Mucosa of stomach (tissue), 1 donor: ENCODE results near the gene NUDT8.
A peak's percentile ranks its signal among the peaks of the same experiment; 100 is the strongest.
"Not testable (repeated sequence)": the region's sequence is repeated elsewhere in the genome, so short reads cannot be mapped to it uniquely, and the experiment has no call there.

Experiments used
- H3K27me3 ChIP-seq: one replicate; pipeline ENCODE4 v1.7.0; 2013; ENCODE audit warnings: mild to moderate bottlenecking, low read length; ENCODE audit not compliant: control insufficient read depth, insufficient read depth
- H3K36me3 ChIP-seq: one replicate; pipeline ENCODE4 v1.7.0; 2013; ENCODE audit warnings: low read length; ENCODE audit not compliant: control insufficient read depth, insufficient read depth
- H3K4me1 ChIP-seq: one replicate; pipeline ENCODE4 v1.7.0; 2013; ENCODE audit warnings: mild to moderate bottlenecking, low read length; ENCODE audit not compliant: control insufficient read depth, insufficient read depth
- H3K4me3 ChIP-seq: one replicate; pipeline ENCODE4 v1.7.0; 2013; ENCODE audit warnings: low read length
- H3K9ac ChIP-seq: one replicate; pipeline ENCODE4 v1.7.0; 2013; ENCODE audit warnings: mild to moderate bottlenecking, low read length, moderate library complexity
- H3K9me3 ChIP-seq: one replicate; pipeline ENCODE4 v1.7.0; 2013; ENCODE audit warnings: mild to moderate bottlenecking, low read length, moderate library complexity; ENCODE audit not compliant: control insufficient read depth
- donor health status: Pancreatic carcinoma.

The NUDT8 gene

GRCh38 chr11:67596753-67597300, 32.9 kb downstream of the NUDT8 start:
- no peaks in the 10 kb centered on the region for H3K27me3 ChIP-seq
- no peaks in the 10 kb centered on the region for H3K36me3 ChIP-seq
- no peaks in the 10 kb centered on the region for H3K9me3 ChIP-seq
- H3K4me1 ChIP-seq = no peaks in the 10 kb centered on the region
- H3K9ac ChIP-seq = no peak overlapping the region
- no peak overlapping the region for H3K4me3 ChIP-seq

- no peaks in the 10 kb centered on the region for H3K4me1 ChIP-seq
- H3K4me3 ChIP-seq = no peak overlapping the region
- H3K9ac ChIP-seq = no peak overlapping the region
- H3K9me3 ChIP-seq = no peaks in the 10 kb centered on the region
- H3K27me3 ChIP-seq = no peaks in the 10 kb centered on the region
- H3K36me3 ChIP-seq = no peaks in the 10 kb centered on the region
Observed at GRCh38 chr11:67594480-67594879, 35.3 kb downstream of the NUDT8 start.

GRCh38 chr11:67593565-67593905, 36.2 kb downstream of the NUDT8 start:
- Histone ChIP-seq H3K4me1 (no peaks in the 10 kb centered on the region), H3K4me3 (no peak overlapping the region), H3K27me3 (no peaks in the 10 kb centered on the region), H3K9ac (no peak overlapping the region), H3K9me3 (no peaks in the 10 kb centered on the region), H3K36me3 (no peaks in the 10 kb centered on the region)

DNA sequence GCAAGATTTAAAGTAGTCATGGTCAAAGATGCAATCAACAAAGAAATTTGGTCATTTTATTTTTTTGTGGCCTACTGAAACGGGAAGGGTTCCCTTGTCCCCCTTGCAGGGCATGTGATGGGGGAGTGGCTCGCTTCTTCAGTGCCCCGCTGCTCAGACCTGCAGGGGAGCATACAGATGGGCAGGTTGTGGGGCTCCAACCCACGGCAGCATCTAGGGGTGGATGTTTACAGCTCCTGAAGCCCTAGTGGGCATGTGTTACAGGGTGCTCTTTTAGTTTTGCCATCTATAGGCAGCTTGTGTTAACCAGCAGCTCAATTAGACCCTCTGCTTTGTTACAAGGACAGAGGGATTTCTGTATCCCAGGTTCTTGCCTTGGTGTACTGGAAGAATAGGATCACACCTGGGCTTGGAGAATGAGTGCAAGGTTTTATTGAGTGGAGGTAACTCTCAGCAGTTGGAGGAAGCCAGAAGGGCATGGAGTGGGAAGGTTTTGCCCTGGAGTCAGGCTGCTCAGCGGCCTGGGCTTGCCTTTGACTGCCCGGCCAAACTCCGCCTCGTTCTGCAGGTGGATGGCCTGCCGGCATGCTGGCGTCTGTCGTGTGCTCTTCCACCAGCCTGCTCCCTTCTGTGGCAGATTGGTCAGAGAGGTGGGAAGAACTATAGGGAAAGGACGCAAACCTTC, 36.7 kb downstream of the NUDT8 start:
- H3K36me3 ChIP-seq = no peaks in the 10 kb centered on the region
- no peaks in the 10 kb centered on the region for H3K4me1 ChIP-seq
- no peaks in the 10 kb centered on the region for H3K27me3 ChIP-seq
- no peak overlapping the region for H3K9ac ChIP-seq
- no peak overlapping the region for H3K4me3 ChIP-seq
- H3K9me3 ChIP-seq = no peaks in the 10 kb centered on the region

DNA sequence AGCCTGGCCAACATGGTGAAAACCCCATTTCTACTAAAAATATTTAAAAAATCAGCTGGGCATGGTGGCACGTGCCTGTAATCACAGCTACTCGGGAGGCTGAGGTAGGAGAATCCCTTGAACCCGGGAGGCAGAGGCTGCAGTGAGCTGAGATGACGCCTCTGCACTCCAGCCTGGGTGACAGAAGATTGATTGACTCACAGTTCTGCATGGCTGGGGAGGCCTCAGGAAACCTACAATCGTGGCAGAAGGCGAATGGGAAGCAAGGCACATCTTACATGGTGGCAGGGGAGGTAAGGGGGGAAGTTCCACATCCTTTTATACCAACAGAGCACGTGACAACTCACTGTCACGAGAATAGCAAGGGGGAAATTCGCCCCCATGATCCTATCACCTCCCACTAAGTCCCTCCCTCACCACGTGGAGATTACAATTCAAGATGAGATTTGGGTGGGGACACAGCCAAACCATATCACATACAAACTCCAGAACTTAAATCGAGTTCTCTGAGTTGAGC, 40.8 kb downstream of the NUDT8 start:
- not testable (repeated sequence) for H3K27me3 ChIP-seq, H3K9me3 ChIP-seq, H3K9ac ChIP-seq, H3K4me3 ChIP-seq
- Histone ChIP-seq H3K36me3 (peaks cover 18% of the 10 kb centered on the region), H3K4me1 (peaks cover 16% of the 10 kb centered on the region)

- H3K36me3 ChIP-seq = peaks cover 18% of the 10 kb centered on the region
- peaks cover 16% of the 10 kb centered on the region for H3K4me1 ChIP-seq
- H3K9me3 ChIP-seq = no peaks in the 10 kb centered on the region
- no peaks in the 10 kb centered on the region for H3K27me3 ChIP-seq
- H3K4me3 ChIP-seq = no peak overlapping the region
- no peak overlapping the region for H3K9ac ChIP-seq
Observed at GRCh38 chr11:67588136-67588503, 41.6 kb downstream of the NUDT8 start.

- no peak overlapping the region for H3K9ac ChIP-seq
- H3K36me3 ChIP-seq = peaks cover 18% of the 10 kb centered on the region
- H3K4me1 ChIP-seq = peaks cover 27% of the 10 kb centered on the region
Observed at GRCh38 chr11:67586568-67587250, 43.0 kb downstream of the NUDT8 start.

GRCh38 chr11:67585911-67586310, 43.8 kb downstream of the NUDT8 start:
- Histone ChIP-seq H3K4me3 (peak overlapping the region; percentile 84), H3K36me3 (peaks cover 18% of the 10 kb centered on the region), H3K9ac (peak overlapping the region; percentile 98), H3K4me1 (peaks cover 34% of the 10 kb centered on the region), H3K9me3 (no peaks in the 10 kb centered on the region), H3K27me3 (no peaks in the 10 kb centered on the region)

More at GRCh38 chr11:67586568-67587250, 43.0 kb downstream of the NUDT8 start:
- no peaks in the 10 kb centered on the region for H3K27me3 ChIP-seq
- H3K4me3 ChIP-seq = no peak overlapping the region
- no peaks in the 10 kb centered on the region for H3K9me3 ChIP-seq

DNA sequence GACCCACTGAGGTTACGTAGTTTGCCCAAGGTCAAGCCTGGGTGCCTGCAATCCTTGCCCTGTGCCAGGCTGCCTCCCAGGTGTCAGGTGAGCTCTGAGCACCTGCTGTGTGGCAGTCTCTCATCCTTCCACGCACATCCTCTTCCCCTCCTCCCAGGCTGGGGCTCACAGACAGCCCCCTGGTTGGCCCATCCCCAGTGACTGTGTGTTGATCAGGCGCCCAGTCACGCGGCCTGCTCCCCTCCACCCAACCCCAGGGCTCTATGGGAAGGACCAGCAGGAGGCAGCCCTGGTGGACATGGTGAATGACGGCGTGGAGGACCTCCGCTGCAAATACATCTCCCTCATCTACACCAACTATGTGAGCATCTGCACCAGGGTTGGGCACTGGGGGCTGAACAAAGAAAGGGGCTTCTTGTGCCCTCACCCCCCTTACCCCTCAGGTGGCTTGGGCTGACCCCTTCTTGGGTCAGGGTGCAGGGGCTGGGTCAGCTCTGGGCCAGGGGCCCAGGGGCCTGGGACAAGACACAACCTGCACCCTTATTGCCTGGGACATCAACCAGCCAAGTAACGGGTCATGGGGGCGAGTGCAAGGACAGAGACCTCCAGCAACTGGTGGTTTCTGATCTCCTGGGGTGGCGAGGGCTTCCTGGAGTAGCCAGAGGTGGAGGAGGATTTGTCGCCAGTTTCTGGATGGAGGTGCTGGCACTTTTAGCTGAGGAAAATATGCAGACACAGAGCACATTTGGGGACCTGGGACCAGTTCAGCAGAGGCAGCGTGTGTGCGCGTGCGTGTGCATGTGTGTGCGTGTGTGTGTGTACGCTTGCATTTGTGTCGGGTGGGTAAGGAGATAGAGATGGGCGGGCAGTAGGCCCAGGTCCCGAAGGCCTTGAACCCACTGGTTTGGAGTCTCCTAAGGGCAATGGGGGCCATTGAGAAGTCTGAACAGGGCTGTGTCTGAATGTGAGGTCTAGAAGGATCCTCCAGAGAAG, 44.6 kb downstream of the NUDT8 start:
- H3K9ac ChIP-seq = peak overlapping the region; percentile 98

DNA sequence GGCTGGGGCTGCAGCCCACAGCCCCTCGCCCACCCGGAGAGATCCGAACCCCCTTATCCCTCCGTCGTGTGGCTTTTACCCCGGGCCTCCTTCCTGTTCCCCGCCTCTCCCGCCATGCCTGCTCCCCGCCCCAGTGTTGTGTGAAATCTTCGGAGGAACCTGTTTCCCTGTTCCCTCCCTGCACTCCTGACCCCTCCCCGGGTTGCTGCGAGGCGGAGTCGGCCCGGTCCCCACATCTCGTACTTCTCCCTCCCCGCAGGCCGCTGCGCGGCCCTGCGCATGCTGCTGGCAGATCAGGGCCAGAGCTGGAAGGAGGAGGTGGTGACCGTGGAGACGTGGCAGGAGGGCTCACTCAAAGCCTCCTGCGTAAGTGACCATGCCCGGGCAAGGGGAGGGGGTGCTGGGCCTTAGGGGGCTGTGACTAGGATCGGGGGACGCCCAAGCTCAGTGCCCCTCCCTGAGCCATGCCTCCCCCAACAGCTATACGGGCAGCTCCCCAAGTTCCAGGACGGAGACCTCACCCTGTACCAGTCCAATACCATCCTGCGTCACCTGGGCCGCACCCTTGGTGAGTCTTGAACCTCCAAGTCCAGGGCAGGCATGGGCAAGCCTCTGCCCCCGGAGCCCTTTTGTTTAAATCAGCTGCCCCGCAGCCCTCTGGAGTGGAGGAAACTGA, 45.4 kb downstream of the NUDT8 start:
- H3K9ac ChIP-seq = peak overlapping the region; percentile 98
- no peaks in the 10 kb centered on the region for H3K9me3 ChIP-seq
- peaks cover 50% of the 10 kb centered on the region for H3K4me1 ChIP-seq

More for the DNA sequence above, 44.6 kb downstream of the NUDT8 start:
- Histone ChIP-seq H3K9me3 (no peaks in the 10 kb centered on the region), H3K36me3 (peaks cover 18% of the 10 kb centered on the region), H3K4me3 (peak overlapping the region; percentile 84), H3K4me1 (peaks cover 41% of the 10 kb centered on the region), H3K27me3 (no peaks in the 10 kb centered on the region)

More for the DNA sequence above, 45.4 kb downstream of the NUDT8 start:
- Histone ChIP-seq H3K36me3 (peaks cover 18% of the 10 kb centered on the region), H3K4me3 (peak overlapping the region; percentile 84), H3K27me3 (no peaks in the 10 kb centered on the region)
